Cardiac muscle cell (in vitro differentiated cells and primary cell): ENCODE results near the gene GNLY. TPM values are rescaled to one million over a fixed set of nuclear protein-coding genes. Genes with fewer than 3 reads are reported as not detected.

ENCODE experiments used
- DNase-seq, 2 donors: peaks; one replicate each; pipeline versions ENCODE4 v3.0.0 to v3.0.0-alpha.2; 2010 to 2017; ENCODE audit warnings: low read depth in 1 of 2, low spot score in 1 of 2
- H3K27ac ChIP-seq: fragments of 200-600 bp; sonication (generic); 2 replicates; pipeline ENCODE4 v1.5.1; 2016
- H3K27me3 ChIP-seq: fragments of 200-600 bp; sonication (generic); 2 replicates; pipeline ENCODE4 v1.6.0; 2016; ENCODE audit warnings: control low read depth
- H3K36me3 ChIP-seq: fragments of 200-600 bp; sonication (generic); 2 replicates; pipeline ENCODE4 v1.5.1; 2016; ENCODE audit warnings: control low read depth
- H3K4me1 ChIP-seq: fragments of 200-600 bp; sonication (generic); 2 replicates; pipeline ENCODE4 v1.8.1; 2017; ENCODE audit warnings: low read depth, mild to moderate bottlenecking, mixed run types
- H3K4me3 ChIP-seq: fragments of 200-600 bp; sonication (generic); 2 replicates; pipeline ENCODE4 v1.5.1; 2016; ENCODE audit warnings: mild to moderate bottlenecking
- H3K9me3 ChIP-seq: fragments of 200-600 bp; sonication (generic); 2 replicates; pipeline ENCODE4 v1.5.1; 2017; ENCODE audit warnings: low read depth, mild to moderate bottlenecking, control low read depth
- polyA plus RNA-seq: library from polyadenylated mRNA; unstranded; fragments of >200 nt; fragmentation: Nextera tagmentation; extraction: Ambion mirVana; gene quantifications from 2 replicates; pipeline ENCODE4 v1.2.1, GENCODE V29; 2016
- total RNA-seq: library from RNA; depleted of rRNA; stranded (reverse); fragments of >200 nt; gene quantifications from 2 replicates; pipeline ENCODE4 v1.2.3, GENCODE V29; 2016
- TF ChIP-seq, protein P1 (sequence below): IDR thresholded peaks from 2 replicates; pipeline ENCODE4 v1.5.1; 2012; ENCODE audit warnings: low read depth, mild to moderate bottlenecking, low read length

Gene GNLY
- total and polyA plus RNA-seq, 2 experiments from 2014 or later = not detected

DNA sequence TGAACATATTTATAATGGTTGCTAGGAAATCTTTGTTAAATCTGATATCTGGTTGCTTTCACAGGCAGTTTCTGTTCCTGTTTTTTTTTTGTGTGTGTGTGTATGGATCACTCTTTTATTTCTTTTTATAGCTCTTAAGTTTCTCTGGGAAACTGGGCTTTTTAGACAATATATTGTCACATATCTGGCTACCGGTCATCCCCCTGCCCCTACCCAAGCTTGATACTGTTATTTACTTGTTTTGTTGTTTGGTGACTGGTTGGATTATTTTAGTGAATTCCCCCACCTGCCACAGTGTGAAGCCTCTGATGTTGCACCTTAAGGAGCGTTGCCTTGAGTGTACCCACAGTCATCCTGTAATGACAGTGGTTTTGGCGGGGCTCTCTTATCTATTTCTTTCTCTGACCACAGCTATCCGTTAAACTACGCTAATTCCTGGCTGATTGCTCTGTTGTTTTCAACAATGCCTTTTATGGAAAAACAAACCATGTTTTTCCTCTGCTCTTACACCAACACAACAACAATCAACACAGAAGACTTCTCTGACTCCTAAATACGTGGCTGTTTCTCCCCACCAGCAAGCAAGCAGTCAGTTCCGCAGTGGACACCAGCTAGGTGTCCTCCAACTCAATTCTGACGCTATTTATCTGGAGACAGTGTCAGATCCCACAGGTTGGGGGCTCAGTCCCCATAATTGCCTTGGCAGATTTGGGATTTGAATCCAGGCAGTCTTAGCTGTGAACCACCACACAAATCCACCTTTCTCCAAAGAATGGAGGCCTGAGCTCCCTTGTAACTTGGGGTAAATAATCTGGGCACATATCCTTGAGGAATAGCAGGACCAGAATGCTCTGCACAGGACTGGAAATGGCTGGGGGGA lies 10.9 kb downstream of the GNLY start:
- H3K9me3 ChIP-seq = no peaks in the 10 kb centered on the region
- no peak overlapping the region for H3K4me3 ChIP-seq
- no peaks in the 10 kb centered on the region for H3K36me3 ChIP-seq
- DNase-seq = peak in 1 of 2 donors; percentile 60
- H3K27ac ChIP-seq = no peak overlapping the region
- peaks cover 8% of the 10 kb centered on the region for H3K27me3 ChIP-seq
- H3K4me1 ChIP-seq = peaks cover under 1% of the 10 kb centered on the region
- TF ChIP-seq, protein P1, sequence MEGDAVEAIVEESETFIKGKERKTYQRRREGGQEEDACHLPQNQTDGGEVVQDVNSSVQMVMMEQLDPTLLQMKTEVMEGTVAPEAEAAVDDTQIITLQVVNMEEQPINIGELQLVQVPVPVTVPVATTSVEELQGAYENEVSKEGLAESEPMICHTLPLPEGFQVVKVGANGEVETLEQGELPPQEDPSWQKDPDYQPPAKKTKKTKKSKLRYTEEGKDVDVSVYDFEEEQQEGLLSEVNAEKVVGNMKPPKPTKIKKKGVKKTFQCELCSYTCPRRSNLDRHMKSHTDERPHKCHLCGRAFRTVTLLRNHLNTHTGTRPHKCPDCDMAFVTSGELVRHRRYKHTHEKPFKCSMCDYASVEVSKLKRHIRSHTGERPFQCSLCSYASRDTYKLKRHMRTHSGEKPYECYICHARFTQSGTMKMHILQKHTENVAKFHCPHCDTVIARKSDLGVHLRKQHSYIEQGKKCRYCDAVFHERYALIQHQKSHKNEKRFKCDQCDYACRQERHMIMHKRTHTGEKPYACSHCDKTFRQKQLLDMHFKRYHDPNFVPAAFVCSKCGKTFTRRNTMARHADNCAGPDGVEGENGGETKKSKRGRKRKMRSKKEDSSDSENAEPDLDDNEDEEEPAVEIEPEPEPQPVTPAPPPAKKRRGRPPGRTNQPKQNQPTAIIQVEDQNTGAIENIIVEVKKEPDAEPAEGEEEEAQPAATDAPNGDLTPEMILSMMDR = no peak

DNA sequence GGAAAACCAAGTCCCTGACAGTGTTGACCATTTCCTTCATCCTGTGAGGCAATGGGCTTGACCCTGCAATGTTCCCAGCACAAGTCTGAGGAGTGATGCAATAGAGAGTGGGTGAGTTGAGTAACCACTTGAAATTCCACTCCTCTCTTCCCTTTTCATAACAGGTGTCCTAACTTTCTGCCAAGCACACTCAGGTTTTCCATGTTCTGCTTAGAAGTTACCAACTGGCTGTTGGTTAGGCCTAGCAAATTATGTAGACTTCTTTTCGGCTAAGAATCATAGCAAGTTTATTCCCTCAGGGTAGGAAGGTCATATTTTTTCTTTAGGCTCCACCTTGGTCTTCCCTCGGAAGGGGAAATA lies 11.5 kb downstream of the GNLY start:
- TF ChIP-seq, protein P1 = no peak
- H3K27me3 ChIP-seq = peaks cover 8% of the 10 kb centered on the region
- no peaks in the 10 kb centered on the region for H3K36me3 ChIP-seq
- H3K4me3 ChIP-seq = no peak overlapping the region
- H3K27ac ChIP-seq = no peak overlapping the region
- H3K9me3 ChIP-seq = no peaks in the 10 kb centered on the region
- DNase-seq = peak in 1 of 2 donors; percentile 98
- H3K4me1 ChIP-seq = peaks cover 6% of the 10 kb centered on the region

DNA sequence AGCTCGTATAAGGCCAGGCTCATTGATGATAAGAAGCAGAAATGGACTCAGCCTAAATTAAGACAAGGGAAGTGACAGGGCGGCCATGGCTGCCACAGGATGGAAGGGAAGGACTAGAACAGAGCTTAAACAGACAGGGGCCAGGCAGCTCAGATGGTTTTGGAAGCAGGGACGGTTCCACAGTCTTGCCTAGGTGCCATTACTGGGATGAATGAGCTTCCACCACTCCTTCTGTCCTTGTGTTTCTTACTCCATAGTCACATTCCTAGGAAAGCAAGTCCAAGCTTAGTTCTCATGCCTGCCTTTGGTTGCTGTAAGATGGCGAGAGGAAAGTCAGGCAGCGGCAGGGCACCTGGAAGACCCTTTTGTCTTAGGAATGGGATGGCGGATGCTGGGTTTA lies 11.9 kb downstream of the GNLY start:
- Histone ChIP-seq H3K9me3 (no peaks in the 10 kb centered on the region), H3K27me3 (peaks cover 8% of the 10 kb centered on the region), H3K27ac (no peak overlapping the region), H3K36me3 (no peaks in the 10 kb centered on the region), H3K4me1 (peaks cover 10% of the 10 kb centered on the region), H3K4me3 (no peak overlapping the region)
- TF ChIP-seq, protein P1 = no peak
- DNase-seq = no peak

DNA sequence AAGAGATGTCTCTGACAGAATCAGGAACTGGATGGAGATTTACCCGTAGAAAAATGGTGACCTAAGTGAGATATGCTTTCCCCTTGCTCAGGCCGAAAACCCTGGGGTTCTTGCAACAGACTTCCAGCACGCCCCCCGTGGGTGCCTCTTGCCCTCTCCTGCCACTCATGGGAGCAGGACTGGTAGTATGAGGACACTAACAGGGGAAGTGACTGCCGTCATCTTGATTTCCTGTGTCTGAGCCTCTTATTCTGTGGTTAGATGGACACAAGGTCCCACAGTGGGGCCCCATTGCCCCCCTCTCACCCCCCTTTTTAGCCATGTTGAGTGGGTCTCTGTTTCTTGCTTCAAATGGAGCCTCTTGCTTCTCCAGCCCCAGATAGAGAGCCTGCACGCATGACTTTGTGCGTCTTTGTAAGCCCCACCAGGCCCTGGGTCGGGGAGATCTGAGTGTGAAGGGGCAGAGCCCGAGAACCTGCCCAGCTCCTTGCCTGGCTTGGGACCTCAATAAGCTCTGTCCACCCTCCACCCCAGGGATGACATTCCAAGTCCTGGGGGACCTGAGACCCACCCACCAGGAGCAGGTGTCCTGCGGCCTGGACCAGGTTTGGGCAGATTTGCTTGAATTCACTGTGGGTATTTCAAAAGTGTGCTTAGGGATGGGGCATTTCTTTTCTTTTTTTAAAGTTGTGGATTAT lies 12.6 kb downstream of the GNLY start:
- no peak overlapping the region for H3K4me3 ChIP-seq
- DNase-seq = no peak
- H3K9me3 ChIP-seq = no peaks in the 10 kb centered on the region
- TF ChIP-seq, protein P1 = no peak
- H3K36me3 ChIP-seq = no peaks in the 10 kb centered on the region
- H3K27ac ChIP-seq = no peak overlapping the region
- peaks cover 8% of the 10 kb centered on the region for H3K27me3 ChIP-seq
- peaks cover 11% of the 10 kb centered on the region for H3K4me1 ChIP-seq

DNA sequence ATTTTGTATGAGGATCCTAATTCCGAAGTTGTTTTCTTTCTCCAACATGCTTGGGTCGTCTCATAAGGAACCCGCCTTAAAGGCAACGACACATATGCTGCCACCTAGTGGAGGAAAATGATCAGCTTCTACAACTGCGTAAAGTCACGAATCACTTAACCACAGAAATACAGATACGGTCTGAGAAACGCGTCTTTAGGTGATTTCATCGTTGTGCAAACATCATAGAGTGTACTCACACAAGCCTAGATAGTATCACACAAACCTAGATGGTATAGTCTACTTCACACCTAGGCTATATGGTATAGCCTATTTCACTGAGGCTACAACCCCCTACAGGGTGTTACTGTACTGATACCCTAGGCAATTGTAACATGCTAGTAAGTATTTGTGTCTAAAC lies 13.1 kb downstream of the GNLY start:
- DNase-seq = peak; percentile 87 to 94
- Histone ChIP-seq H3K27ac (no peak overlapping the region), H3K4me1 (peaks cover 11% of the 10 kb centered on the region)

More for the DNA sequence above, 13.1 kb downstream of the GNLY start:
- TF ChIP-seq, protein P1 = peak; percentile 82
- peaks cover 8% of the 10 kb centered on the region for H3K27me3 ChIP-seq
- no peaks in the 10 kb centered on the region for H3K36me3 ChIP-seq
- no peak overlapping the region for H3K4me3 ChIP-seq
- no peaks in the 10 kb centered on the region for H3K9me3 ChIP-seq
